ENCODE results near the gene DAB1.

DAB1 gene

GRCh38 chr1:57311006-57311405 is 112.9 kb downstream of the DAB1 start:
- DNase-seq = no peak

- DNase-seq = no peak
These were observed 114.2 kb downstream of the DAB1 start for GRCh38 chr1:57309630-57310029.

DNA sequence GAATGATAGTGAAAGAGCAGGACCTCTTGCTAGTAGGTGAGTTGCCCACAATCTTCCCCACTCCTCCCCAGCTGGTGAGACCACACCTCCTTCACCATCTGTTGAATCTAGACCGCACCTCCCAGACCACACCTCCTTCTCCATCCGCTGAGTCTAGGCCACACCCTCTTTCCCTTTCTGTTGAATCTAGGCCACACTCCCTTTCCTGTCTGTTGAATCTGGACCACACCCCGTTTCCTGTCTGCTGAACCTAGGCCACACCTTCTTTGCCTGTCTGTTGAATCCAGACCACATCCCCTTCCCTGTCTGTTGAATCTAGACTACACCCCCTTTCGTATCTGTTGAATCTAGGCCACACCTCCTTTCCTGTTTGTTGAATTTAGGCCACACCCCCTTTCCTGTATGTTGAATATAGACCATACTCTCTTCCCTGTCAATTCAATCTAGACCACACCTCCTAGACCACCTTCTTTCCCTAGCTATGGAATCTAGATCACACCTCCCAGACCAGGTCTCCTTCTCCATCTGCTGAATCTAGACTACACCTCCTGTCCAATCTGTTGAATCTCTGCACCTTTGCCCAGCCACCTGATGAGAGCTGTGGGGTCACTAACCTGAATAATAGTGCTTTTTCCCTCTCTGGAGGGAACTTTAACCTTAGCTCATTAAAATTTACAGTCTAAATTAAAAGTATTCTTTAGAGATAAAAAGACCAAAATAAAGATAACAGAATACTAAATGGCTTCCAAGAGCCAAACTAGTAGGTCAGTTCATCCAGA is 116.3 kb downstream of the DAB1 start:
- no peak for DNase-seq

GRCh38 chr1:57304591-57304990 is 119.3 kb downstream of the DAB1 start:
- no peak for DNase-seq

DNA sequence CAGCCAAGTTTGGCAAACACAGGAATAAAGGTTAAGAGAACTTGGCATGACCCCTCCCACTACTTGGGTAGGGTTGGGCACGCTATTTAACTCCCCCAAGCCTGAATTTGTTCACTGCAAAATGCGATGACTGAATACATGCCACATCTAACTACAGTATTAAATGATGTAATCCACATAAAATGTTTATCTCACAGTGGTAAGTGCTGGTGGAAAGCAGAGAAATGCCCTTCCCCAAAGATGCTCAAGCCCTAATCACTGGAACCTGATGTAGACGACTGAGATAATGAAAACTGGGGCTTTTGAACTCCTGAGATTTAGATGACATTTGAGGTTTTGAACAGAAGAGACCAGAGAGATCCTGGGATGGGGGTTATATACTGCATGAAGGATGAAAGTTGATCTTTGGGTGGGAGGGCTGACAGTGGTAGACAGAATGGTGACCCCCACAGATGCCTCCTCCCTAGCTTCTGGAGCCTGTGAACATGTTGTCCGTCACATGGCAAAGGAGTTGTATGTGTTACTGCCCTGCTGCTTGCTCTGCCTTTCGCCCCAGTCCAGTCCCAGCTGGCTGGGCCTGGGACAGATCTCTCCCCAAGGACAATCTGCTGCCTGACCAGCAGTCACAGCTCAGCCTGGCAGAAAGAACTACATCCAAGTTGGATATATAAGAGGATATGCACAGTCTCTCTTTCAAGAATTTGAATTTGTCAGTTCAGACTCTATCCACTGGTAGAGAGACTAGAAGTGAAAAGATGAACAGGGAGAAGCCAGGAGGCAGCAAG is 120.9 kb downstream of the DAB1 start:
- no peak for DNase-seq

DNA sequence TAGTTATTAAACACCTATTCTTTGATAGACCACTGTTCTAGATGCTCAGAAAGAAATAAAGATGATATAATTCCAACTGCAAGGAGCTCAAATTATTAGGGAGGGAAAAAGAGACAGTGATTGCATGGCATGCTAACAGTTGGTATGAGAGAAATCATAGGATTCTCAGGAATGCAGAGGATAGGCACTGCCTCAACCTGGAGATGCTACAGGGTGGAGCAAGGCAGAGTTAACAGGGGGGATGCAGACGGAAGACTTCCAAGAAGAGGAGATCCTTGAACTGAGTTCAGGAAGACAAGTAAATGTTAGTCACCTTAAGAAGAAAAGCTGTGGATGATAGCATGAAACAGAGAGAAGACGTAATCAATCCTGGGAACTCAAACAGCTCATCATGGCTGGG is 123.7 kb downstream of the DAB1 start:
- DNase-seq = no peak

DNA sequence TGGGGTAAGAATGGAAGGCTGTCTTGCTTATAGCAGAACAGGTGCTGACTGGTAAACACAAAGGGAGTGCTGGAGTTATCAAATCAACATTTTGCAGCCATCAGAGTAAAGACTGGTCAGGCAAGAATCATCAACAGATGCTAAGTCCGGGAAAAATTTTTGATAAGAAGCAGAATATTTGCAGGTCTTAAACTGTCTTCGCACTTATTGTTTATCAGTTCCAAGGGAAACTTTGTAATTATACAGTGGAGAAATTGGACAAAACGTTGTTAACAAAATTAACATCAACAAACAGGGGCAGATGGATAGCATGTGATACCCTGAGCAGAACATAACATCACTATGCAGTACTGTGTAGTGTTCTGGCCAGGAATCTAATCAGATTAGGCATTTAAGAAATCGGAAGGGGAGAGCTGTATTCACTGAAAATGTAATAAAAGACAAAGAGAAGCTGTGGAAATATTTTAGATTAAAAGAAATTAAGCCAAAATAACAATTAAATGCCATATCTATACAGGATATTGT is 127.1 kb downstream of the DAB1 start:
- no peak for DNase-seq

GRCh38 chr1:57295326-57295725 is 128.5 kb downstream of the DAB1 start:
- no peak for DNase-seq

GRCh38 chr1:57294177-57294576 is 129.7 kb downstream of the DAB1 start:
- DNase-seq = no peak

DNA sequence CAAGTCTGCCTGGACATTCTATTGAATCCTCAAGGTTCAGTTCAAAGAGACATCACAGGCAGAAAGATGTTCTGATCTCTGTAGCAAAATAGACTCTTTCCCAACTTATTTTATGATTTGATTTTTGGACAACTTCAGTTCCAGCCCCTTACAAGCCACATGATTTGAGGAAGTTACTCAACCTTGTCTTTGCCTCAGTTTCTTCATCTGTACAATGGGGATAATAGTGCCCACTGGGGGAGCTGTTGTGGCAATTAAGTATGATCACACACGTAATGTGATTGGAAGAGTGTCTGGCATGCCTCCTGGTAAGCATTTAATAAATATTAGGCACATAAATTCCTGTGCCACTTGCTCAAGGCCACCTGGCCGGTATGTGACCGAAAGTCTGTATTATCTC is 130.6 kb downstream of the DAB1 start:
- DNase-seq = no peak

- DNase-seq = no peak
These were observed 134.1 kb downstream of the DAB1 start for GRCh38 chr1:57289781-57290180.

DNA sequence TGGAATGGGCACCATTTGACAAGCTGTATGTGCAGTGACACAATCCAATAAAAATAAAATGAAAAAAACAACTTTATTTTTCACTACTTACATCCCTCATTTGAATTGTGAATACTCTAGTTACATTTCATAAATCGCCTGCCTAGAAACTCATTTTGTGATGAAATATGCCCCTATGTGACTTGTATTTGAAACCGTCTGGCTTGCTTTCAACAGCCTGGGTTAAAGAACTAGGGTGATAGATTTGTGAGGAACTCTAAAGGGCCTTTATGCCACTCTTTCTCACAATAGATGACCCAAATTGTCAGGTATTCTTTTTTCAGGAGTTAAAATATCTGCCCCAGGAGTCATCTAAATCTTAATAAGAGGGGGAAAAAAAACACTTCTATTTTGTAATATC is 137.9 kb downstream of the DAB1 start:
- DNase-seq = no peak

DNA sequence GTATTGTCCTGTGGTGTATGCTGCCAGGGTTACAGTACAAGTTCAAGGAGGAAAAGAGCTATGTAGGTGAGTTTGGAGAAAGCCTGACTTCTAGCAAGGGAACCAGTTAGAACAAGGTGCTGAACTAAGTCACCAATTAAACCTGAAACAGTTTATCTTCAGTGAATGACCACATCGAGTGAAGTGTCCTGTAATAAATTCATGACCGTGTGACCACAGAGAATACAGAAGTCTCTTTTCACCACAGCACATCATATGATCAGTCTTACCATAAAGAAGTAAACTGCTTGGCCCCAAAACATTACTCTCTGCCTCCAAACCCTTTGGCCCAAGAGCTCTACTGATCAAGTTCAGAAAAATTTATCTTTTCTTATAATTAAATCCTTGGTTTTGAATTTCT is 141.4 kb downstream of the DAB1 start:
- no peak for DNase-seq

GRCh38 chr1:57281324-57281723 is 142.5 kb downstream of the DAB1 start:
- DNase-seq = no peak

DNA sequence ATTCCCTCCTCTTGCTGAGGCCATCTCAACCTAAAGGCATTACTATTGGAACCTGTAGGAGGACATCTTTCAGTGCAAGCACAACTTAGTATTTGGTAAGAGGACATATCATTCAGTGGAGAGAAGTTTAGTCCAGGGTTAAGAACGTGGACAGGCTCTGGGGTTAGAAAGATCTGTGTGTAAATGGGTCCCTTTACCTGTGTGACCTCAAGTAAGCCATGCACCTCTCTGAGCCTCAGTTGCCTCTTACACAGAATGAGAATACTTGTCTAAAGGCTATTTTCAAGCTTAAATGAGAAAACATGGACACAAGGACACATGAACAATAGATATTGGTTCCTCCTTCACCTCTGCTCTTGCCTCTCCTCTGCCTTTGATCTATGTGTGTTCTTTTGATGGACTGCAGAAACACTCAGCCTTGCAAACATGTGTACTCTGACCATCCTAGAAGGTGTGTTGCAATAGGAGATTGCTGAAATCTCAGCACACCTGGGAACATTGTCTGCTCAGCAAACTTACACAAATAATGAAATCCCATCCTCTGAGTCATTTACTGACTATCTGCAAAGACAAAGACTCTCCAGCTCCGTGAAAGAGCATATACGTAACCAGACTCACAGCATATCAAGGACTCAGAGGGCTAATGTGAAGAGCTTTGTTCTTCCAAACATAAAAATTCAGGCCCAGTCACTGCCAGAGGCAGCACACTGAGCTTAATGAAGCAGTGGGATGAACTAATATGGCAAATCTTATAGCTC is 143.8 kb downstream of the DAB1 start:
- no peak for DNase-seq

GRCh38 chr1:57278558-57278957 is 145.3 kb downstream of the DAB1 start:
- DNase-seq = no peak

- DNase-seq = no peak
These were observed 146.2 kb downstream of the DAB1 start for GRCh38 chr1:57277681-57278080.

GRCh38 chr1:57276918-57277317 is 146.9 kb downstream of the DAB1 start:
- DNase-seq = no peak

DNA sequence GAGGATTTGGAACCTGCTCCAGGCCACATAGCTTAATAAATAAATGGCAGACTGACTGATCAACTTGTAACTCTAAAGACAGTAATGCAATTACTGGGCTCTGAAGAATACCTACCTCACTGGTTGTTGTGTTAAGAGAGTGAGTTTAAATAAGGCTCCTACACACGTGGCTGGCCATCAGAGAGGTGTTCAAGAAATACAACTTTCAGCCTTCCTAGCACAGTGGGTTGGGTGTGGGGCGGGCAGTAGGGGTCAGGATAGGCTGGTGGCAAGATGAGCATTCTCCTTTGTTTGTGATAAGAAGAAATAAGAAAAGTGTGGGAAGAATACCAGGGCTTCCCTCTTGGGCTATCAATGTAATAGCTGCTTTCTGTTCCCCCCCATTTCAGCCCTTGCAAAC is 151.3 kb downstream of the DAB1 start:
- DNase-seq = no peak

DNA sequence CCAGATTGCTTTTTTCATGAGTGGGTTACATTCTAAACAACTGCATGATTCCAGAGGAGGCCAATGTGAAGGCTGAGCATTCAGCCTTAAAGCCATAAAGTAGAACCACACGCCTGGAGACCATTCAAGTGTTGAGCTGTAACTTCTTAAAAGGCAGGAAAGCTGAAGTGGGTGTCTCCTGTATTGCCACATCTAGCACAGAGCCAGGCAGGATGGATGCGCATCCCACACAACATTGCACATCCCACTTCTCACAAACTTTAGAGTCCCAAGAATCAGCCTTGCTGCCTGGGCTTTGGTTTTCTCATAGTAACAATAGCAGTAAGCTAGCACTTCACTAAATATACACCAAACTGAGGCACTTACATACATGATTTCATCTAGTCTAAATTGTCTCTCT is 151.7 kb downstream of the DAB1 start:
- DNase-seq = no peak

GRCh38 chr1:57270927-57271698 is 152.7 kb downstream of the DAB1 start:
- no peak for DNase-seq

GRCh38 chr1:57269630-57270225 is 154.1 kb downstream of the DAB1 start:
- no peak for DNase-seq
